Testis (tissue), 2 donors: Measurements from ENCODE around the gene COQ8B.

ENCODE experiments used
- CTCF ChIP-seq, 3 experiments: fragments of 450-650 bp in 2 of 3; fragments of 200-600 bp in 1 of 3; sonication (generic) in 1 of 3; IDR thresholded peaks; one replicate each; pipeline ENCODE4 v1.5.1; 2016 to 2019; ENCODE audit warnings: antibody characterized with exemption in 3 of 3, mild to moderate bottlenecking in 2 of 3, moderate library complexity in 1 of 3
- POLR2A ChIP-seq: fragments of 450-650 bp; IDR thresholded peaks from one replicate; pipeline ENCODE4 v1.6.1; 2017; ENCODE audit warnings: antibody characterized with exemption, mild to moderate bottlenecking, moderate library complexity

GRCh38 chr19:40703029-40703755 is 13.5 kb downstream of the COQ8B start:
- TF ChIP-seq POLR2A (no peak), CTCF (IDR thresholded peaks at IDR 0.05) (no peak)
